Liver (tissue), 9 donors: ENCODE measurements around the gene FAM89B. TPM values are rescaled to one million over a fixed set of nuclear protein-coding genes. Genes with fewer than 3 reads are reported as not detected.

ENCODE experiments used
- DNase-seq: peaks from one replicate; pipeline ENCODE4 v3.0.0-alpha.2; 2017; ENCODE audit warnings: low spot score
- H3K27ac ChIP-seq, 2 donors: one replicate each; pipeline ENCODE4 v1.7.0; 2013; ENCODE audit warnings: inconsistent platforms in 2 of 2, low read length in 2 of 2, control low read depth in 1 of 2, low read depth in 1 of 2, mild to moderate bottlenecking in 1 of 2
- H3K27me3 ChIP-seq, 4 donors: one replicate each; pipeline versions ENCODE4 v1.6.1 to v1.7.0; 2013; ENCODE audit warnings: low read length in 3 of 4, inconsistent platforms in 1 of 4, mild to moderate bottlenecking in 1 of 4, moderate library complexity in 1 of 4; ENCODE audit not compliant: control insufficient read depth in 4 of 4, insufficient read depth in 4 of 4
- H3K36me3 ChIP-seq, 4 donors: one replicate each; pipeline versions ENCODE4 v1.6.1 to v1.7.0; 2013; ENCODE audit warnings: low read length in 3 of 4, mild to moderate bottlenecking in 3 of 4, low read depth in 1 of 4, moderate library complexity in 1 of 4; ENCODE audit not compliant: control insufficient read depth in 4 of 4, insufficient read depth in 3 of 4
- H3K4me1 ChIP-seq, 4 donors: one replicate each; pipeline versions ENCODE4 v1.6.1 to v1.7.0; 2013; ENCODE audit warnings: low read length in 3 of 4, mild to moderate bottlenecking in 3 of 4, moderate library complexity in 1 of 4; ENCODE audit not compliant: control insufficient read depth in 4 of 4, insufficient read depth in 4 of 4
- H3K4me3 ChIP-seq, 3 donors: one replicate each; pipeline versions ENCODE4 v1.6.1 to v1.7.0; 2013; ENCODE audit warnings: low read length in 3 of 3, control low read depth in 1 of 3, low read depth in 1 of 3, mild to moderate bottlenecking in 1 of 3
- H3K9ac ChIP-seq, 2 donors: one replicate each; pipeline ENCODE4 v1.7.0; 2013; ENCODE audit warnings: low read length in 2 of 2, mild to moderate bottlenecking in 2 of 2, moderate library complexity in 2 of 2, control low read depth in 1 of 2, low read depth in 1 of 2
- H3K9me3 ChIP-seq, 4 donors: one replicate each; pipeline versions ENCODE4 v1.6.1 to v1.7.0; 2013; ENCODE audit warnings: low read length in 3 of 4; ENCODE audit not compliant: control insufficient read depth in 4 of 4
- ATF3 ChIP-seq: IDR thresholded peaks from 2 replicates; pipeline ENCODE4 v1.6.1; 2016; ENCODE audit warnings: antibody characterized with exemption
- CTCF ChIP-seq: fragments of 150-350 bp; IDR thresholded peaks from 2 replicates; pipeline ENCODE4 v1.5.1; 2017; ENCODE audit warnings: improper control_type of control experiment, low read depth, low read length; ENCODE audit not compliant: missing input control
- EGR1 ChIP-seq, 2 donors: IDR thresholded peaks; 2 replicates each; pipeline ENCODE4 v1.6.1; 2016 to 2018; ENCODE audit warnings: antibody characterized with exemption in 2 of 2, low read depth in 2 of 2
- FOXA1 ChIP-seq: IDR thresholded peaks from 2 replicates; pipeline ENCODE4 v1.6.1; 2016; ENCODE audit warnings: antibody characterized with exemption
- GABPA ChIP-seq, 2 donors: IDR thresholded peaks in 1 of 2; conservative IDR thresholded peaks in 1 of 2; 2 replicates each; pipeline ENCODE4 v1.6.1; 2016; ENCODE audit warnings: antibody characterized with exemption in 2 of 2, mild to moderate bottlenecking in 1 of 2, moderate library complexity in 1 of 2
- HNF4A ChIP-seq, 2 donors: conservative IDR thresholded peaks; 2 replicates each; pipeline ENCODE4 v1.6.1; 2016; ENCODE audit warnings: antibody characterized with exemption in 2 of 2, mild to moderate bottlenecking in 2 of 2
- HNF4G ChIP-seq: IDR thresholded peaks from 2 replicates; pipeline ENCODE4 v1.6.1; 2016; ENCODE audit warnings: antibody characterized with exemption
- JUND ChIP-seq, 2 donors: IDR thresholded peaks; 2 replicates each; pipeline ENCODE4 v1.6.1; 2016; ENCODE audit warnings: antibody characterized with exemption in 2 of 2
- RXRA ChIP-seq, 2 donors: IDR thresholded peaks; 2 replicates each; pipeline ENCODE4 v1.6.1; 2017 to 2018; ENCODE audit warnings: antibody characterized with exemption in 2 of 2, mild to moderate bottlenecking in 1 of 2
- SP1 ChIP-seq: IDR thresholded peaks from 2 replicates; pipeline ENCODE4 v1.6.1; 2018; ENCODE audit warnings: antibody characterized with exemption, mild to moderate bottlenecking
- WGBS: extraction: QIAGEN DNeasy Blood & Tissue Kit; methylation state at CpG from one replicate; pipeline ENCODE4 v1.1.7; 2013; 5-methylcytosine and 5-hydroxymethylcytosine counted together
- polyA plus RNA-seq, 2 donors: library from polyadenylated mRNA; stranded (reverse) in 1 of 2; unstranded in 1 of 2; fragments of 200-250 nt in 1 of 2; fragments of >200 nt in 1 of 2; fragmentation: Nextera tagmentation in 1 of 2; extraction: Ambion mirVana in 1 of 2; gene quantifications; one replicate each; pipeline versions ENCODE4 v1.2.1 to v1.2.3, GENCODE V29; 2013 to 2015
- total RNA-seq, 2 donors: library from RNA; depleted of rRNA; stranded (reverse); fragments of >200 nt; gene quantifications; one replicate each; pipeline ENCODE4 v1.2.3, GENCODE V29; 2014
- donor health status: healthy.
- donor health status: healthy.
- donor health status: healthy.
- donor health status: healthy.
- donor health status: healthy.

Gene FAM89B
- total and polyA plus RNA-seq, 4 donors: 4.7 to 16.7 (median 9.5) TPM

- Histone ChIP-seq H3K9ac (peak within 1 kb of the TSS in 1 of 2 donors; percentile 62), H3K9me3 (no peaks in the 10 kb centered on the region), H3K27ac (peak within 1 kb of the TSS; percentile 54 to 77), H3K4me1 (peaks cover 10 to 39% (median 17%) of the 10 kb centered on the region in 4 donors), H3K36me3 (peaks cover 0 to 4% (median 0%) of the 10 kb centered on the region in 4 donors), H3K4me3 (peak within 1 kb of the TSS in 2 of 3 donors; percentile 28 to 67), H3K27me3 (no peaks in the 10 kb centered on the region)
- peak; percentile 85 for DNase-seq
- no peak for TF ChIP-seq HNF4A (conservative IDR thresholded peaks at IDR 0.05)
- TF ChIP-seq RXRA (IDR thresholded peaks at IDR 0.05): peak in 1 of 2 donors; percentile 2
- no peak for TF ChIP-seq EGR1 (IDR thresholded peaks at IDR 0.05; ENCODE audit: low read depth in 2 of 2)
- no peak for TF ChIP-seq CTCF
- TF ChIP-seq SP1: peak; percentile 8
- no peak for TF ChIP-seq FOXA1
- under 1% methylated on average over 79 of the region's 79 CpGs for WGBS
Observed at GRCh38 chr11:65558002-65558929, 14.1 kb upstream of the FAM89B start, which contains the start of gene LTBP3. LTBP3 (minus strand) TSS chr11:65558359; CDS start chr11:65557959, 400 bp downstream.

GRCh38 chr11:65558930-65559509, 13.3 kb upstream of the FAM89B start:
- no peak for DNase-seq
- peak in 1 of 2 donors; percentile 2 for TF ChIP-seq RXRA (IDR thresholded peaks at IDR 0.05)
- TF ChIP-seq CTCF: no peak
- no peak for TF ChIP-seq HNF4A (conservative IDR thresholded peaks at IDR 0.05)
- no peak for TF ChIP-seq JUND (IDR thresholded peaks at IDR 0.05)
- no peak for TF ChIP-seq GABPA (IDR thresholded peaks at IDR 0.05 in 1 of 2, conservative IDR thresholded peaks at IDR 0.05 in 1 of 2)
- Histone ChIP-seq H3K27me3 (no peaks in the 10 kb centered on the region), H3K9ac (peak overlapping the region in 1 of 2 donors; percentile 62), H3K36me3 (peaks cover 0 to under 1% (median 0%) of the 10 kb centered on the region in 4 donors), H3K4me3 (no peak overlapping the region), H3K4me1 (peaks cover 10 to 39% (median 17%) of the 10 kb centered on the region in 4 donors), H3K27ac (peak overlapping the region; percentile 8 to 77), H3K9me3 (no peaks in the 10 kb centered on the region)
- 52% methylated on average over 19 of the region's 19 CpGs for WGBS

- 86% methylated on average over 5 of the region's 5 CpGs for WGBS
- peaks cover 10 to 39% (median 17%) of the 10 kb centered on the region in 4 donors for H3K4me1 ChIP-seq
Observed at GRCh38 chr11:65559535-65559934, 12.8 kb upstream of the FAM89B start.

More at GRCh38 chr11:65559535-65559934, 12.8 kb upstream of the FAM89B start:
- H3K9ac ChIP-seq: peak overlapping the region in 1 of 2 donors; percentile 19
- H3K27me3 ChIP-seq: no peaks in the 10 kb centered on the region
- no peak overlapping the region for H3K4me3 ChIP-seq
- no peaks in the 10 kb centered on the region for H3K36me3 ChIP-seq
- TF ChIP-seq HNF4G: no peak
- no peak for TF ChIP-seq ATF3
- no peaks in the 10 kb centered on the region for H3K9me3 ChIP-seq
- no peak for DNase-seq
- peak overlapping the region in 1 of 2 donors; percentile 77 for H3K27ac ChIP-seq
